ENCODE data around the gene EFNB1.
"Not testable (repeated sequence)": the region's sequence is repeated elsewhere in the genome, so short reads cannot be mapped to it uniquely, and the experiment has no call there.

EFNB1 gene

GRCh38 chrX:68828740-68829581, at the start of gene EFNB1:
Gene EFNB1, plus strand, starts transcription at chrX:68829021. Its CDS starts 756 bp downstream, at chrX:68829777.
- peak; percentile 63 to 75 for DNase-seq (ENCODE audit: low read depth in 2 of 2)

GRCh38 chrX:68781295-68781694, 47.5 kb upstream of the EFNB1 start:
- DNase-seq (ENCODE audit: low read depth in 2 of 2), result not testable (repeated sequence)

DNA sequence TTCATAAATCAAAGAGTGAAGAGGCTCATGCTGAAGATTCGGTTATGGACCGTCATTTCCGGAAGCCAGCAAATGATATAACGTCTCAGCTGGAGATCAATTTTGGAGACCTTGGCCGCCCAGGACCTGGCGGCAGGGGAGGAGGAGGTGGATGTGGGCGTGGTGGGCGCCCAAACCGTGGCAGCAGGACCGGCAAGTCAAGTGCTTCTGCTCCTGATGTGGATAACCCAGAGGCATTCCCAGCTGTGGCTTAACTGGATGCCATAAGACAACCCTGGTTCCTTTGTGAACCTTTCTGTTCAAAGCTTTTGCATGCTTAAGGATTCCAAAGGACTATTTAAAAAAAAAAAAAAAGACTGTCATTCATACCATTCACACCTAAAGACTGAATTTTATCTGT, 44.0 kb upstream of the EFNB1 start:
- DNase-seq (ENCODE audit: low read depth in 2 of 2), result no peak

DNA sequence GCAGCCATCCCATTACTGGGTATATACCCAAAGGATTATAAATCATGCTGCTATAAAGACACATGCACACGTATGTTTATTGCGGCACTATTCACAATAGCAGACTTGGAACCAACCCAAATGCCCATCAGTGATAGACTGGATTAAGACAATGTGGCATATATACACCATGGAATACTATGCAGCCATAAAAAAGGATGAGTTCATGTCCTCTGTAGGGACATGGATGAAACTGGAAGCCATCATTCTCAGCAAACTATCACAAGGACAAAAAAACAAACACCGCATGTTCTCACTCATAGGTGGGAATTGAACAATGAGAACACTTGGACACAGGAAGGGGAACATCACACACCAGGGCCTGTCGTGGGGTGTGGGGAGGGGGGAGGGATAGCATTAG, 42.2 kb upstream of the EFNB1 start:
- not testable (repeated sequence) for DNase-seq (ENCODE audit: low read depth in 2 of 2)

- DNase-seq (ENCODE audit: low read depth in 2 of 2), result no peak
These were observed 38.9 kb upstream of the EFNB1 start for GRCh38 chrX:68789966-68790365.

DNA sequence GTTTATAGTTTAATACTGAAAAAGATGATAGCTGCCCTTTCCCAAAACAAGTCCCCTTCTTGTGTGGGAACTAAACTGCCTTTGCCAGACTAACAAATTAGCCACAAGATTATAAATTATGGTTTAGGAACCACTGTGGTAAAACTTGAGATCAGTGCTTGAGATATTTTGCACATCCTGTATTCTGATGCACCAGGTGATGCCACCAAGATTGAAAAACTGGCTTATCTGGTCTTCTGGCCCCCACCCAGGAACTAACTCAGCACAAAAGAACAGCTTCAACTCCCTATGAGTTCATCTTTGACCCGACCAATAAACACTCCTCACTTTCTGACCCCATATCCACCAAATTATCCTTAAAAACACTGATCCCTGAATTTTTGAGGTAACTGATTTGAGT, 36.7 kb upstream of the EFNB1 start:
- DNase-seq (ENCODE audit: low read depth in 2 of 2), result no peak

DNA sequence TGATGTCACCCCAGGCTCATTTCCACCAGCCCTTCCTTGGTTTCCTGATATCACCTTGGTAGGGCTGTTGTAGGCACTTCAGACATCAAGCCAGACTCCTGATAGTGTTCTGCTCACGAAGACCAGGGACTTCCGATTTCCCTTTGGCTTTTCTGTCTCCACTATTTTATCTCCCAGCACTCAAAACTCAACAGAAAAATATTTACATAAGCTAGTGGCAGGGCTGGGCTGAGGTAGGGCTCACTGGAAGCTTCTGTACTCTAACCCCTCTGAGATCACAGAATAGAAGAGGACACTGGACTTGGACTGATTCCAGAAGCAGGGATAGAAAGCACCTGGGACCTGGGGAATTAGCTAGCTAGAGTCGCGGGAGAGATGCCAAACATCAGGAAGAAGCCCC, 34.4 kb upstream of the EFNB1 start:
- no peak for DNase-seq (ENCODE audit: low read depth in 2 of 2)

GRCh38 chrX:68795741-68796140, 33.1 kb upstream of the EFNB1 start:
- DNase-seq (ENCODE audit: low read depth in 2 of 2), result no peak

- not testable (repeated sequence) for DNase-seq (ENCODE audit: low read depth in 2 of 2)
These were observed 30.4 kb upstream of the EFNB1 start for GRCh38 chrX:68798400-68798799.

DNA sequence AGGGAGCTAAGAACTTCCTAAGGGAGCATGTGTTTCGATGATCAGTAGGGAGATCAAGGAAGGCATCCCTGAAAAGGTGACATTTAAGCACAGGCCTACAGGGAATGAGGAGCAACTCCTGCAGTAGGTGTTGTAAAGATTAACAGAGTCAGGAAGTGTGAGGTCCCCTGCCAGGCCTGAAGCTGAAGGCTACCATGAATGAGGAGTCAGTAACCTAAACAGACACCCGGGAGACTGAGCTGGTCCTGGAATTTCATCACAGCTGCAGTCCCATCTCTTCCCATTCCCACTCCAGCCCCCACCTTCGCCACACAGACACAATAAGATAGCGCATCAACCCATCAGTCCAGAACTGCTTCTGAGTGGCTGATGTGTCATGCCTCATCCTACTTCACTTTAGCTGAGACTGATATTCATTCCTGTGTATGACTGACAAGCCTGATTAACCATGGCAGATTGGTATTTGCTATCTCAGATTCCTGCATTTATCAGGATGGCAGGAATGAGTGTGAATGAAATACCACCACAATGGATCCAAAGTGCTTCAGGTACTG, 27.0 kb upstream of the EFNB1 start:
- no peak for DNase-seq (ENCODE audit: low read depth in 2 of 2)

DNA sequence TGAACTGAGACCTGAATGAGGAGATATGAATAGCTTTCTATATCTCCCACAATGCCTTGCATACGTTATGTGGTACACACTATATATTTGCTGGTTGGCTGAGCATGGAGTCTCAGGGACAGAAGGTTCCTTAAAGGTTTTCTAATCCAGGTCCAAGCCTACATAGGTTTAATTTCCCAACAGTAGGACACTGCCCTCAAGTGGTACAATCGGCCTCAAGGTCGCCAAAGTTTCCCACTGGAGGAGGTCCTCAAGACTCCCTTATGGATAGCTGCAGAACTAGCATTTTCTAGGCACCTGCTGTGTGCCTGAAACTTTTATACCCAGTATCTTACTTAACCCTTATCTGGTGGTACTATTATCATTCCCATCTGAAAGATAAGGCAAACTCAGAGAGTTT, 21.0 kb upstream of the EFNB1 start:
- DNase-seq (ENCODE audit: low read depth in 2 of 2), result no peak

DNA sequence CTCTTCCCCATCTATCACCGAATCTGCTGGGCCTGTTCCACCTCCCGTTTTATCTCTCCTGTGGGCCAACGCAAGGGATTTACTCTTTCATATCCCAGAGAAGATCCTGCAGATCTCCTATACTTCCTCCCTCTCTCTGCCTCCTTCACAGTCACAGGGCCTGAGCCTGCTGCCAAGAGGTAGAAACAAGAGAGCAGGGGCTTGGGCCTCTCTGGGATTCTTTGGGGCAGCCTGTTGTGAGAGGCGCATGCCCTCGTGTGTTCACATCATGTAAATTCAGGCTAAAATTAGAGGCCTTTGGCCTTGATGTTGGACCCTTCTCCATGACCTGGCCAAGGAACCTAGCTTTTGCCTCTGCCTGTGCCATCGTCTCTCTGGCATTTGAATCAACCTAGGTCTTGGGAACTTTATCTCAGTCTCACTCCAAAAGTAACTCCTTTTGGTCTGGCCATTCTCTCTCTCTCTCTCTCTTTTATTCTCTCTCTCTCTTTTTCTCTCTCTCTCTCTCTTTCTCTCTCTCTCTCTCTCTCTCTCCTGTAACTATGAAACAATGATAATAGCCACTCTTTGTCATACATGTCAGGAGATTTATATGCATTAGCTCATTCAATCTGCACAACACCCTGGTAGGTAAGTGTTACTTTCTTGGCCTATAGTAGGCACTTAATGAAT, 20.0 kb upstream of the EFNB1 start:
- no peak for DNase-seq (ENCODE audit: low read depth in 2 of 2)

GRCh38 chrX:68820476-68821110, 8.2 kb upstream of the EFNB1 start:
- no peak for DNase-seq (ENCODE audit: low read depth in 2 of 2)

DNA sequence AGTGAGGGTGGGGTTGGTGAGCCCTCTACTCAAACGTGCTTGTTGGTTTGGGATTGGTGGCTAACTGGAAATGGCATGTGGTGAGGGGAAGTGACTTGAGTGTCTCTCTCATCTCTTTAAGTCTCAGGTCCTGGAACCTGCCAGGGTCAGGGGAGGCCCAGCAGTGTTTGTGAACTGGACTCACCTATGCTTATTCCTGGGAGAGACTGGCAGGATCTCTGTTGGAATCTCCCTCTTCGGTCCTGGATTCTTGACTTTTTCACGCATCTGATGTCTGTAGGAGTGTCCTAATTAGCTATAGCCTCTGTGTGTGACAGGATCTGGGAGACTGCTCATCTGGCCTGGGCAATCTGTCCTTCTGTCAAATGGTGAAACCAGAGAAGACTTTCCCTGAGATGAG, 7.2 kb upstream of the EFNB1 start:
- no peak for DNase-seq (ENCODE audit: low read depth in 2 of 2)

DNA sequence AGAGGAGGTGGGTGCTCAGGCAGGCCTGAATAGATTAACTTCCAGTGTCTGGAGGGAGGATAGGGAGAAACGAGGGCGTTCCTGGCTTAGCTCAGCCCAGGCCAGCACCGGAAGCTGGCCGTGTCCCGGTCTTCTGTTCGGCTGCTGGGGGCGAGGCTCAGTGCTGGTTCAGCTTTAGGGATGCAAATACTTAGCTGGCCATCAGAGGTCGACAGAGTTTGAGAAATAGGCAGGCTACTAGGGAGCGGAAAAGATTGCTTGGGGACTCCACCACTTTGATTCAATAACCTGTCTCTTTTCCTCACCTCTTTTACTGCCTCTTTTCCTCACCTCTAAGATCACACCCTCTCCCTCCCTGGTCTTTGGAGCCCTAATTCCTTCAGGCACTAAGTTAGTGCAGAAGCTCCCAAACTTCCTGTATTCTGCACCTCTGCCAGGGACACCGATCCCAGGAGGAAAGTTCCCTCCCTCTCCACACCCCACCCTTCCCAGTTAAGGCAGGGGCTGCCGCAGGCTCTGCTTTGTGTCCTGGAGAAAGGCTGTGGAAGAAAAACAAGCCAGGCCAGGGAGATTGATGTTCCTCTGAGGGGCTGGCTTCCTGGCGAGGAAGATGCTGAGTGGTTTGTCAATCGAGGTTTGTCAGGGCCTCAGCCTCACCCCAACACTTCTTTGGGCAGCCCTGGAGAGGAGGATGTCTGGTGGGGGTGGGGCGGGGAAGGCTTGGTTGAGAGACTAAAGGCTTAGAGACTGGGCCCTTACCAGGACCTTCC, 6.0 kb upstream of the EFNB1 start:
- DNase-seq (ENCODE audit: low read depth in 2 of 2), result no peak

DNA sequence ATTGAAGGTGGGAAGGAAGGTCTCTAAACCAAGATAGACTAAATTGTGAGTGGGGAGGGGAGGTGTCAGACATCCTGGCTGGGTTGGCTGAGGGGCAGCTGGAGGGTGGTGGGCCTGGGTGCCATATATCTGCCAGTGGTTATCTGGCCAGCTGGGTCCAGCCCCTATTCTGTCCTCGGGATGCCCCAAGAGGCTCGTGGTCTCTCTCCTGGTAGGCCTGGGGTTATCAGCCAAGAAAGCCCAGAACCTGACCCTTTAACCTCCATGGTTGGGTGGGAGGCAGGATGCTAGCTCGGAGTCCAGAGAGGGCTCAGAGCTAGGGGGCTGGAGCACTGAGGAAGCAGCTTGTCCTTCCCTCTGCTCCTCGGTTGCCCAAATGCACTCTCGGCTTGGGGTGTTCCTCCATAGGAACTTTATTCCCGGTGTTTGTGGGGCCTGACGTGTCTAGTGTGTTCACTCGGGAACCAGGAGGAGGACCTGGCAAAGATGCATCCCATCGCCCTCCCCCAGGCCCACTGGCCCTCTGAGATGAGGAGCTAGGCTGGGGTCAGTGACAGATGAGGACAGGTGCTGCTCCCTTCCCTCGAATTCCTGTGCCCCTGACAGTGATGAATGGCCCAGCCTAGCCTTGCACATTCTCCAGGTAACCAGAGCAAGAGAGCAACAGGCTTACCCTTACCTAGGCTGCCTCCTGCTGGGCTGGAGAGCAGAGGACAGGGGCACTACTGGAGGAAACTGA, 5.2 kb upstream of the EFNB1 start:
- no peak for DNase-seq (ENCODE audit: low read depth in 2 of 2)

DNA sequence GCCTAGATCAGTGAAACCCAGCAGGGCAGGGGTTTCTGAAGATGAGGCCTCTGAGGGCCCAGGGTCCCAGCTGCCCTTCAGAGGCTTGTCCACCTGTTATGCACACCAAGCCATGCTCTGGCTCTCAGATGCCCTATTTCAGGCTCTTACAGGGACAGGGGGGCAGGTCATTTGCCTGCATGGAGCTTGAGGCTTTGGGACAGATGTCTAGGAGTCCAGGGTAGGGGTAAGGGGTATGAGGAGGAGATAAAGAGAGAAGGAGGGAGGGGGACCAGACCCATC, 4.7 kb upstream of the EFNB1 start:
- no peak for DNase-seq (ENCODE audit: low read depth in 2 of 2)

DNA sequence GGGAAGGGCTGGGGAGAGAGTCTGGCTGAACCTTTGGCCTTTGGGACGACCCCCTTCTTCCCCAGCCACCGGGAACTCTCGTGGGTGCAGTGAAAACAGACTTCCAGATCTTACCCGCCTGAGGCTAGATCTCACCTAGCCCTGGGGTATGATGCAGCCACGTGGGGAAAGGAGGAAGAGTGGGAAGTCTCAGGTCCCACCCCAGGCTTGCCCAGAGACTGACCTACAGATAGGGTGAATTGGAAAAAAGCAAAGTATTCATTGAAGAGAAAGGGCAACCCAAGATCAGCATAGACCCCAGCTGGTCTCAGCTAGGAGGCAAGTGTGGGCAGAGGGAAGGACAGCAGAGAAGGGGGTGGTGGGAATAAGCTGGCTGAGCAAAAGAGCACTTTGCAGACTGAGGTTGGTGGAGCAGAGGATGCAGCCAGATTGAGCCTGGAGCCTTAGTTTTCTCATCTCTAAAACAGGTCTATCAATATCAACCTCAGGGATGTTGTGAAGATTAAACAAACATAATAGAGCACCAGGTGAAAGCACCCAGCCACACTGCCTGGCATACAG, 4.2 kb upstream of the EFNB1 start:
- no peak for DNase-seq (ENCODE audit: low read depth in 2 of 2)

- DNase-seq (ENCODE audit: low read depth in 2 of 2), result no peak
These were observed 2.5 kb upstream of the EFNB1 start for GRCh38 chrX:68826113-68826980.

GRCh38 chrX:68827256-68827655, 1.6 kb upstream of the EFNB1 start:
- no peak for DNase-seq (ENCODE audit: low read depth in 2 of 2)

All from stimulated activated CD4-positive, alpha-beta T cell treated with anti-CD3 and anti-CD28 coated beads, Interleukin-4, amount 100 ng/mL, for 48 hours (primary cell).